Iris pigment epithelial cell (primary cell): Measurements from ENCODE around the gene KBTBD13.
A peak's percentile ranks its signal among the peaks of the same experiment; 100 is the strongest.

Experiments used
- DNase-seq: peaks from one replicate; pipeline ENCODE4 v3.0.0-alpha.2; 2011; ENCODE audit warnings: low read depth

Gene KBTBD13

DNA sequence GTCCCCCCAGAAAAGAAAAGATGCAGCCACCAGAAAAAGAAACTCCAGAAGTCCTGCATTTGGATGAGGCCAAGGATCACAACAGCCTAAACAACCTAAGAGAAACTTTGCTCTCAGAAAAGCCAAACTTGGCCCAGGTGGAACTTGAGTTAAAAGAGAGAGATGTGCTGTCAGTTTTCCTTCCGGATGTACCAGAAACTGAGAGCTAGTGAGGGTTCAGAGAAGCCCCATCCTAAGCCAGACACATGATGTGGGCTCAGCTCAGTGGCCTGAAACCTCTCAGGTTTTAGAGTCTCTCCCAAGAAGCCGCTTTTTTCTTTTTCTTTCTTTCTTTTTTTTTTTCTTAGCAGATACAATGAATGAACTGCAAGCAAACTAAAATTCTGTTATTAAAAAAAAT is 23.6 kb upstream of the KBTBD13 start:
- DNase-seq = no peak

- DNase-seq = peak; percentile 61
Measured at GRCh38 chr15:65054333-65055200, 22.0 kb upstream of the KBTBD13 start.

DNA sequence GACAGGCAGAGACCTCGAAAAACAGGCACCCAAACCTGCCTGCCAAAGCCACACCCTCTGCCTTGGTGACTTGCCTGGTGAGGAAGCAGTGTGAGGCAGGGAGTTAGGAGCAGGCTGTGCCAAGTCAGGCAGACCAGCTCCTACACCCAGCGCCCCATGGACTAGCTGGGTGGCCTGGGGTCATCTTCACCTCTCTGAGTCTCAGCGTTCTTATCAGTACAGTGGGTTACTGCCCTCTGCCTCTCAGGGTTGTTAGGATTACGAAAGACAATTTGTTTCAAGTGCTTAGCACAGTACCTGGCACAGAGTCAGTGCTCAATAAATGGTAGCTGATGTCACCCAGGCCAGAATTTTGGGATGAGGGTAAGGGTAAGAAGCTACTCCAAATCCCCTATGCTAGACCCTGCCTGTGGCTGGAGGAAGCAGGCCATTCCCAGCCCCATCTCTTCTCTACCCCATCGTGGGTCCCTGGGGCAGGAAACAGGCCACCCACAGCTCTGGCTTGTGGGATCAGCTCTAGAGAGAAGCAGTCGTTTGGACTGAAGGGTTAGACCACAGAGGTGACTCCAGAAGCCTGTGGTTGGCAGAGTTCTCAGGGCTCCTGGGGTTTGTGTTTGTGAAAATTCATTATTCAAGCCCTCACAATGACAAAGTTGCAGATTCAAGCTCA is 21.2 kb upstream of the KBTBD13 start:
- DNase-seq = peak; percentile 68

- DNase-seq = no peak
Measured at GRCh38 chr15:65056106-65056505, 20.4 kb upstream of the KBTBD13 start.

- peak; percentile 49 for DNase-seq
Measured at GRCh38 chr15:65056868-65057548, 19.5 kb upstream of the KBTBD13 start.

GRCh38 chr15:65057549-65057940 is 19.0 kb upstream of the KBTBD13 start:
- DNase-seq = no peak

- no peak for DNase-seq
Measured at GRCh38 chr15:65058394-65059368, 17.9 kb upstream of the KBTBD13 start.

GRCh38 chr15:65059369-65059750 is 17.2 kb upstream of the KBTBD13 start:
- no peak for DNase-seq

DNA sequence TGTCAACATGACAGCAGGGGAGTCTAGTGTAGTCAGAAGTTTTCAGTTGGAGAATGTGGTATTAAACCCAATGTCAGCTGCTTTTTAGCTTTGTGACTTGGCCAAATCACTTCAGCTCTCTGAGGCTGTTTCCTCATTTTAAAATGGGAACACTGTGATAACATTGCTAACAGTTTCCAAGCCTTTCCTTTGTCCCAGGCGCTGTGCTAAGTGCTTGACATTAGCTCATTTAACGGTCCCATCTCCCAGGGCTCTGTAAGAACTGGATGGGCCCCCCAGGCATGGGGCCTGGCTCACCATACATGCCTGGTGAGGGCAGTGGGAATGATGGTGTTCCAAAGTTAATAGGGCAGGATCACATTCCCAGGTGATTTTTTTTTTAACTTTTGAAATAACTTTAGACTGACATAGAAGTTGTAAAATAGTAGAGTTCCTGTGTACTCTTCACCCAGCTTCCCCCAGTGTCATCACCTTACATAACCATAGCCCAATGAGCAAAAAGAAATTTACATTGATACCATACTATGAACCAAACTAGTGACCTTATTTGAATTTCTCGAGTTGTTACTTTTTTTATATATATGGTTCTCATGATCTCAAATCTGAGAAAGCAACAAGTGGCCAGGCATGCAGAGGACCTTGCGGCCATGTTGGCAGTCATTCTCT is 16.5 kb upstream of the KBTBD13 start:
- DNase-seq = no peak

DNA sequence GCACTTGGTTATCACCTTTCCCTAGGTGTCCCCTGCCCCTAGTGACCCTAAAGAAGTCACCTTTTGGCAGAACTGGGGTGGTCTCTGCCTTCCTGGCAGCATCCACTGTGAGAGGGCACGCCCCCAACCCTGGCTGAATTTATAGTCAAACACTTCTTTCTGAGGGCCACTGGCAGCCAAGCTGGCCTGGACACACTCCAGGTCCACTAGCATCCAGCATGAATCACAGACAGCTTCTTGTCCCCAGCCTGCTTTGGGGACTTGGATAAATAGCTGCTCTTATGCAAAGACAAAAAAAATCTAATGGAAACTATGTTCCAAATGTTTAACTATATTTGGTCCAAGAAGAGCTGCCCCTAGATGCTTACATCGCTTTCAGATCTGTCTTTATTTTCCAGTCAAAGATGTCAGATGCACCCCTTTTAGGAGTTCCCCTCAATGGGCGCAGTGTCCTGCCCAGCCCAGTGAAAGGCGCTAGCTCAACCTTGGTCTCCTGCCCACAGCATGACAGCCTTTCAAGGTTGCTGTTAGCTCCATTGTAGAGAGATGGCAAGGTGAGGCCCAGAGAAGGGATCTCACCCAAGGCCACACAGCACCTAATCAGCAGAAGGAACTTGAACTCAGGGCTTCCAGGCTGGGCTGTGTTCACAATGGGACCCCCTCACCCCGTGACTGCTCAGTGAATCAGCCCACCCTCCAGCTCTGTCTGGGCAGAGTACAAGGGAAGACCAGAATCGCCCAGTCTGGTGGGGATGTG is 15.7 kb upstream of the KBTBD13 start:
- DNase-seq = no peak

GRCh38 chr15:65062061-65062460 is 14.5 kb upstream of the KBTBD13 start:
- no peak for DNase-seq

- DNase-seq = no peak
Measured at GRCh38 chr15:65062726-65063125, 13.8 kb upstream of the KBTBD13 start.

GRCh38 chr15:65066001-65066634 is 10.4 kb upstream of the KBTBD13 start:
- DNase-seq = no peak

DNA sequence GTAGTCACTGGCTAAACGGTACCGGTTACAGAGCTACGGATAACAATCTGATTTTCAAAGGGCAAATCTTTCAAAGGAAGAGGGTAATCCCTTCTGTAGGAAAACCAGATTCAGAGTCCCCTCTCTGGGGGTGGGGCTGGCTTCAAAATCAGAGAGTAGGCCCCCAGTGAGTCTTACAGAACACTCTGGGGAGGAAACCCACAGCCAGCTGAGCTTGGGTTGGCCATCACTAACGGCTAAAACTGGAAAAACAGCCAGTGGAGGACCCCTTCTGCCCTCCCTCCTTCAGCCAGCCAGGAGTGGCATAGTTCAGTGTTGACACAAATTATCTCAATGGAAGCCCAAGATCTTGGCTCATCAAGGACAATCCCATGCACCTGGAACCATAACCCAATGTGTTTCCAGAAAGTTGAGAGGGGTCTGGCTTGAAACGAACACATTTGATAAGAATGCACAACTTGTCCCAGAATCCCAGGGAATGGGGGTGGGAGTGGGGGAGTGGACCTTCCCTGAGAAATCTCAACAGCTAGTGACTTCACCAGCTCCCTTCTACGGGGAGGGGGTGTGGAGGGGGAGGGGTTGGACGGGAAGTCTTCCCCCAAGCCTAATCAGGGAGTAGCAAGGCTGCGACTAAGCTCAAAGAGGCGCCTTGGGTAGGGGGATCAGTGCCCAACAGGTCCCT is 9.8 kb upstream of the KBTBD13 start:
- DNase-seq = no peak

GRCh38 chr15:65067317-65067644 is 9.3 kb upstream of the KBTBD13 start:
- no peak for DNase-seq

DNA sequence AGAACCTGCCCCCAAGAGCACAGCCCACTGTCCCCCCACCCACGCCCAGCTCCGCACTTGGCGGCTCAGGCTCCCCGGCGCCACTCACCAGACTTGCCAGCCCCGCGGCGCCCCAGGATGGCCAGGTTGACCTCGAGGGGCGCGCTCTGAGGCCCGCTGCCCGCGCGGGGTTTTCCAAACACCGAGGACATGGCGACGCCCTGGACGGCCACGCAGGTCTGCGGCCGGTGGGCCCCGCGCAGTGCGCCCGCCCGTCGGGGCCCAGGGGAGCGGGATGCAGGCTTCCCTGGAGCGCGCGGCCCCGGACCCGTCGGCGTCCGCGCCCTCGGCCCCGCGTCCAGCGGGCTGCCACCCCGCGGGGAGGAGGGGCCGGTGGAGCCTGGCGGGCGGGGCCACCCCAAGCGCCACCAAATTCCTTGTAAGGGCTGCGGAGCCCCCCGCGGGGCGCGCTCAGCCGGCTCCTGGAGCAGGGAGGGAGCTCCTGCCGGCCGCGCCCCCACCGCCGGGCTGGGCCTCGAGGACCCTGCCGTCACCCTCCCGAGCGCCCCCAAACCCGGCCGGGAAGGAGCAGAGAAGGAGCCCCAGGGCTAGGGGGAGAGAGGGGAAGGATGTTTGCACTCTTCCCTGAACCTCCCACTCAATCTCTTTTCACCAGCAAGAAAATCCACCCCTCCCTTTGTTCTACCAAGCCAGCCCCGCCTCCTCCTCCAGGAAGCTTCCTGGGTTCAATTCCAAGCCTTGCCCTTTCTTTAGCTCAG is 8.7 kb upstream of the KBTBD13 start, which contains the start of gene RASL12:
RASL12 (minus strand) TSS at position 347 of the 758 bp plus-strand sequence; CDS start at position 191, 156 bp downstream.
- DNase-seq = no peak

DNA sequence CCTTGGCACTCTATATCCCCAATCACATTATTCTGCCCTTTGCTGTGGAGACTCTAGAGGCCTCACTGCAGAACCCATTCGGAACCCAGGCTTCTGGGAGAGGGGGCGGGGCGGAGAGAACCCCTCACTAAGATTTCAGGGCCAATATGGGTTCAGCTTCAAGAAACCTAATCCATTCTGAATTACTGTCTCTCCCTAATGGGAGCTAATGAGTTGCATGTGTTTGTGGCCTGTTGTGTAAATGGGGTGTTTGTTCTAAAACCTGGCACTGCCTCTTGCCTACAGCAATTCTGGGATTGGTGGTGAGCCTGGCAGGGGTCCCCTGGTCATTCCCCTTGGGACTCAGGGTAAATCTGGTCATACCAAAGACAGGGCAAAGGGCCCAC is 8.2 kb upstream of the KBTBD13 start:
- DNase-seq = no peak

- peak; percentile 83 for DNase-seq
Measured at GRCh38 chr15:65069179-65069578, 7.4 kb upstream of the KBTBD13 start.
